ENCODE measurements around the gene WBP2. TPM values are rescaled to one million over a fixed set of nuclear protein-coding genes. Genes with fewer than 3 reads are reported as not detected.

WBP2 gene
- total RNA-seq, 2 donors from 2014 or later: 44.2 to 49.5 TPM

DNA sequence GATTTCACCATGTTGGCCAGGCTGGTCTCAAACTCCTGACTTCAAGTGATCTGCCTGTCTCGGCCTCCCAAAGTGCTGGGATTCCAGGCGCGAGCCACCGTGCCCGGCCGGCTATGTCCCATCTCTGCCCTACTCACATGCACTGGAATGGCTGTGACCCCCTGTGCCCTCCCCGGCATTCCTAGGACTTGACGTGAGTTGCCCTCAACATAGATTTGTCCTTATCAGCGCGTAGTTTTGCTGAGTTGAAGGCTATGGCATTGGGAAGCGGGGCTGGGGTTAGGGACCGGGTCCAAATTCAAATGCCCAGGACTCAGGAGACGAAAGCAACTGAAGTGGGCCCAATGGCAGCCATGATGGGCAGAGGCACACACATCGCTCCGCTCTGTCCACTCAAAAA, 16.7 kb downstream of the WBP2 start:
- no peaks in the 10 kb centered on the region for H3K27me3 ChIP-seq
- no peaks in the 10 kb centered on the region for H3K4me1 ChIP-seq
- intact Hi-C loops (cut with DNase I): no loop called here
- no peak for TF ChIP-seq POLR2A (IDR thresholded peaks at IDR 0.05)
- TF ChIP-seq, protein P1, sequence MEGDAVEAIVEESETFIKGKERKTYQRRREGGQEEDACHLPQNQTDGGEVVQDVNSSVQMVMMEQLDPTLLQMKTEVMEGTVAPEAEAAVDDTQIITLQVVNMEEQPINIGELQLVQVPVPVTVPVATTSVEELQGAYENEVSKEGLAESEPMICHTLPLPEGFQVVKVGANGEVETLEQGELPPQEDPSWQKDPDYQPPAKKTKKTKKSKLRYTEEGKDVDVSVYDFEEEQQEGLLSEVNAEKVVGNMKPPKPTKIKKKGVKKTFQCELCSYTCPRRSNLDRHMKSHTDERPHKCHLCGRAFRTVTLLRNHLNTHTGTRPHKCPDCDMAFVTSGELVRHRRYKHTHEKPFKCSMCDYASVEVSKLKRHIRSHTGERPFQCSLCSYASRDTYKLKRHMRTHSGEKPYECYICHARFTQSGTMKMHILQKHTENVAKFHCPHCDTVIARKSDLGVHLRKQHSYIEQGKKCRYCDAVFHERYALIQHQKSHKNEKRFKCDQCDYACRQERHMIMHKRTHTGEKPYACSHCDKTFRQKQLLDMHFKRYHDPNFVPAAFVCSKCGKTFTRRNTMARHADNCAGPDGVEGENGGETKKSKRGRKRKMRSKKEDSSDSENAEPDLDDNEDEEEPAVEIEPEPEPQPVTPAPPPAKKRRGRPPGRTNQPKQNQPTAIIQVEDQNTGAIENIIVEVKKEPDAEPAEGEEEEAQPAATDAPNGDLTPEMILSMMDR (IDR thresholded peaks at IDR 0.05): no peak
- H3K9me3 ChIP-seq: no peaks in the 10 kb centered on the region
- 88 to 91% methylated on average over 15 of the region's 15 CpGs for WGBS, 2 donors
- DNase-seq: no peak
- H3K27ac ChIP-seq: no peak overlapping the region
- ATAC-seq: no peak
- no peak overlapping the region for H3K4me3 ChIP-seq
- no peaks in the 10 kb centered on the region for H3K36me3 ChIP-seq (replicated peaks in 1 of 2; ENCODE audit: insufficient read depth in 1 of 2, low read depth in 2 of 2)

GRCh38 chr17:75837899-75838298, 17.2 kb downstream of the WBP2 start:
- WGBS, 2 donors: 87% methylated on average over 7 of the region's 7 CpGs
- intact Hi-C loops (cut with DNase I): no loop called here
- no peak for TF ChIP-seq POLR2A (IDR thresholded peaks at IDR 0.05)
- TF ChIP-seq, protein P1 (IDR thresholded peaks at IDR 0.05): no peak
- H3K27ac ChIP-seq: no peak overlapping the region
- ATAC-seq: no peak
- no peaks in the 10 kb centered on the region for H3K4me1 ChIP-seq
- H3K4me3 ChIP-seq: no peak overlapping the region
- no peak for DNase-seq
- H3K27me3 ChIP-seq: no peaks in the 10 kb centered on the region
- no peaks in the 10 kb centered on the region for H3K36me3 ChIP-seq (replicated peaks in 1 of 2; ENCODE audit: insufficient read depth in 1 of 2, low read depth in 2 of 2)
- H3K9me3 ChIP-seq: no peaks in the 10 kb centered on the region

DNA sequence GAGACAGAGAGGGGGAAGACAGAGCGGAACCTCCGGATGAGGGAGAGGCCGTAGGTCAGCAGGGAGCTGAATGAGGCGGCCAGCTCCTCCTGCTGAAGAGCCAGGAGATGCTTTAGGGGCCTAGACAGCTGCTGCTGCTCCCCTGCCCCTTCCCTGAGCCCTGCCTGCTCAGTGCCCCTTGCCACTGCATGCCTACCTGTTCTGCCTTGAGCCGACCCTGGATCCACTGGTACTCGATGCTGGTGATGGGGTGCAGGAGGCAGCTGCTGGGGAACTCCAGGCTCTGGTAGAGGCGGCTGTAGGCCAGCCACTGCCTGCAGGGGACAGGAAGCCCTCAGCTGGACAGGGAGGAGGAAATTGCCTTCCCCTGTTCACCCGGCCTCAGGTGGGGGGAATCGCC, 18.5 kb downstream of the WBP2 start:
- ATAC-seq (no peak), DNase-seq (no peak)
- no peaks in the 10 kb centered on the region for H3K4me1 ChIP-seq
- H3K9me3 ChIP-seq: no peaks in the 10 kb centered on the region
- H3K4me3 ChIP-seq: no peak overlapping the region
- TF ChIP-seq, protein P1 (IDR thresholded peaks at IDR 0.05): no peak
- TF ChIP-seq POLR2A (IDR thresholded peaks at IDR 0.05): no peak
- 82 to 85% methylated on average over 7 to 9 of the region's 9 CpGs for WGBS, 2 donors
- no peak overlapping the region for H3K27ac ChIP-seq
- H3K27me3 ChIP-seq: no peaks in the 10 kb centered on the region
- intact Hi-C loops (cut with DNase I): no loop called here
- H3K36me3 ChIP-seq (replicated peaks in 1 of 2; ENCODE audit: insufficient read depth in 1 of 2, low read depth in 2 of 2): no peaks in the 10 kb centered on the region

DNA sequence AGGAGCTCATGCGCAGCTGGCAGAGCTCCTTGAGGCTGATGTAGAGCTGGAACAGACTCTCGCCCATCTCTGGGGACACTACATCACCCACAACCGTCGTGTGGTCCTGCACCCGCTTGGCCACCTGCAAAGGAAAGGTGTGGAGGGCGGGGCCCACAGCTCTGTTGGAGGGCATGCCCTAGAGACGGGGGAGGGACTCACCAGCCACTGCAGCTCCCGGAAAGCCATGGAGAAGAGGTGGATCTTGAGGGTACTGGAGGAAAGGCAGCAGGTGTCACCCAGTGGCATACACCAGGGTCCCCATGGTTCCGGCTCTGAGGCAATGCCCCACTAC, 19.5 kb downstream of the WBP2 start:
- H3K27ac ChIP-seq: no peak overlapping the region
- no peak overlapping the region for H3K4me3 ChIP-seq
- H3K4me1 ChIP-seq: no peaks in the 10 kb centered on the region
- intact Hi-C loops (cut with DNase I): no loop called here
- no peaks in the 10 kb centered on the region for H3K27me3 ChIP-seq
- ATAC-seq (no peak), DNase-seq (no peak)
- TF ChIP-seq, protein P1 (IDR thresholded peaks at IDR 0.05): no peak
- TF ChIP-seq POLR2A (IDR thresholded peaks at IDR 0.05): no peak
- no peaks in the 10 kb centered on the region for H3K9me3 ChIP-seq
- 91% methylated on average over 8 of the region's 9 CpGs; no CpG with 5 or more reads in 1 of the 2 donors for WGBS, 2 donors
- no peaks in the 10 kb centered on the region for H3K36me3 ChIP-seq (replicated peaks in 1 of 2; ENCODE audit: insufficient read depth in 1 of 2, low read depth in 2 of 2)

GRCh38 chr17:75834928-75835653, 20.0 kb downstream of the WBP2 start:
- intact Hi-C loops (cut with DNase I): no loop called here
- TF ChIP-seq POLR2A (IDR thresholded peaks at IDR 0.05): no peak
- TF ChIP-seq, protein P1 (IDR thresholded peaks at IDR 0.05): no peak
- Histone ChIP-seq H3K9me3 (no peaks in the 10 kb centered on the region), H3K4me3 (no peak overlapping the region), H3K27ac (no peak overlapping the region), H3K27me3 (no peaks in the 10 kb centered on the region), H3K4me1 (no peaks in the 10 kb centered on the region), H3K36me3 (replicated peaks in 1 of 2; ENCODE audit: insufficient read depth in 1 of 2, low read depth in 2 of 2) (no peaks in the 10 kb centered on the region)
- DNase-seq (peak in 1 of 4 donors; percentile 5), ATAC-seq (no peak)
- 71 to 87% methylated on average over 3 to 19 of the region's 24 CpGs for WGBS, 2 donors

Data from body of pancreas (tissue), 4 donors.